ENCODE data around the gene GGACT. TPM values are rescaled to one million over a fixed set of nuclear protein-coding genes. Genes with fewer than 3 reads are reported as not detected.

GGACT gene
- total and polyA plus RNA-seq, 4 experiments from 2014 or later: 4.4 to 9.6 (median 7.2) TPM

DNA sequence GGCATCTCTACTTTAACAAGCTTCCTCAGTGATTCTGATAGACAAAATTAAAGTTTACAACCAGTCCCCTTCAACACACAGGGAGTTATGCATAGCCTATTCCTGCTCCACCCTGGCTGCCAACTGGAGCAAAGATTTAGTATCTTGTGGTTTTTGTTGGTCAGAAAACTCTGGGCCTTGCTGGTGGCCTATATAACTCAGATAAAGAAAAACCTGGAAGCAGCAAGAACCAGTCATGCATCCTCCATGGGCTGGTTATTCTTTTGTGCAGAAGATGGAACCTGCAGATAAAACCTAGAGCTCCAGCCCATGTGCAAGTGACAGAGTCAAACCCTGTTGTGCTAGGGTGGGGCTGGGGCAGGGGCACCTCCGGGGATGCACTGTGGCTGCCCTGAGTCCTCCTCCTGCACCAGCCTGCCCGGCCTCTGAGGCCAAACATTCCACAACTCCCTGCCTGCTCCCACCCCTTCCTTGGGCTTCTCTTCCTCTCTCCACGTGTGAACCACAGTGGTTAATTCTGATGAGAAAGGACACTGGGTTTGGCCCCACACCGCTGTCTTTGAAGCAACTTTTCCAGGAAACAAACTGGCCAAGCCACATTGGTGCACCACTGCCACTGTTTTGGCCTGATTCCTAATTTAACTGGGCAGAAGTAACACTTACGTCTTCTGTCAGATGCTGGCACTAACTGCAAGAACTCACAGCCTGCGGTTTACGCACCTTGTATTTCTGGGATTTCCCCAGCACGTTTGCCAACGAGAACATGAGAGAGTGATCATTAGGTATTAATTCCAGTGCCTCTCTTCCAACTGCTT is 23.3 kb upstream of the GGACT start:
- peak in 3 of 5 donors; percentile 10 to 70 (median 24) for DNase-seq
- intact Hi-C loops (cut with micrococcal nuclease): no loop called here
- no peaks in the 10 kb centered on the region for H3K27me3 ChIP-seq (ENCODE audit: insufficient read depth, low read length)
- peak overlapping the region in 1 of 7 donors; percentile 82 for H3K27ac Mint-ChIP-seq
- no peak overlapping the region for H3K27ac ChIP-seq (ENCODE audit: low read depth, low read length)
- CTCF ChIA-PET (ENCODE audit: partially characterized antibody): no interaction called here
- no peaks in the 10 kb centered on the region for H3K27me3 Mint-ChIP-seq
- H3K4me3 ChIP-seq (ENCODE audit: low read length in 2 of 2): no peak overlapping the region
- peaks cover 6% of the 10 kb centered on the region for H3K4me1 ChIP-seq (ENCODE audit: insufficient read depth, low read length)
- H3K36me3 ChIP-seq (ENCODE audit: insufficient read depth, low read length): no peaks in the 10 kb centered on the region
- no peaks in the 10 kb centered on the region for H3K9me3 ChIP-seq (ENCODE audit: control insufficient read depth in 1 of 2, low read length in 2 of 2)
- POLR2A ChIA-PET (ENCODE audit: partially characterized antibody): no interaction called here
- peaks cover 6 to 34% (median 8%) of the 10 kb centered on the region in 4 donors for H3K4me1 Mint-ChIP-seq
- peaks cover 0 to 2% (median 0%) of the 10 kb centered on the region in 8 donors for H3K9me3 Mint-ChIP-seq
- peak overlapping the region in 1 of 8 donors; percentile 51 for H3K4me3 Mint-ChIP-seq
- peaks cover 16 to 22% of the 10 kb centered on the region in 2 donors for H3K36me3 Mint-ChIP-seq

DNA sequence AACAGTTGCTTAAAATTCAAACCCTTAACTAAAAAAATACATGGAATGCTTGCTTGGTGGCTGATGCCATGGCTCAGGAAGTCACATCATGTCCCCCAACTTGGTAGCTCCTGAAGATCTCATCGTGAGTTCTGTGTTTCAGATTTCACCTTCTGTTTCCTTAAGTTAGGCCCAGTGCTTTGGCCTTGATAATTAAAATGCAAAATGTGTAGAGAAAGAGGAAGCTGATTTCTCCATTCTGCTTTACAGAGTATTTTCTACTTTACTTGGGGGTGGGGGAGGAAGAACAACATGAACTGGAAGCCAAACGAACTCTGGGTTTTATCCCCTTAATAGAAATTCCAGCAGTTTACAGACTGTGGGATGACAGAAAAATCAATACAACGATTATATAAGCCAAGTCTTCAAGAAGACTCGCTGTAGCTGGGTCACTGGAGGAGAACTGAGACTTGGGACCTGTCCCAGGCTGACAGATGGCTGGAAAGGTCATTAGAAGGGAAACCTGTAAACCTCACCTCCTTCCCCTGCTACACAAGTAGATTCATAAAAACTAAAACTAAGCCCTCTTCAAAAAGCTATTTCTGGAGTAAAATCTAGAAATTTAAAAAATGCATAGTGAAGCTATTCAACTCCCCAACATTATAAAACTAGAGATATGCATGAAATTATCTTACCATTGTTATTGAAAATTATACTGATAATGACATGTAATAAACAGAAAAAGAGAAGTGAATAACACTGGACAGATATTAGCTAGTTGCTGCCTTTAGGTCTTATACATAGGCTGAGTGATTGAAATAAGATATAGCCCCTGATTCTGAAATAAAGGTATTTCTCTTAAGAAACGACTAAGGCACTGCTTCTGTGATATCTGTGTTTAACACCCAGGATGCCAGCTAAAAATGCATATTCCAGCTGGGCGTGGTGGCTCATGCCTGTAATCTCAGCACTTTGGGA is 22.1 kb upstream of the GGACT start:
- Mint-ChIP-seq H3K36me3 (peaks cover 19 to 26% of the 10 kb centered on the region in 2 donors), H3K27ac (peak overlapping the region in 2 of 7 donors; percentile 15 to 53), H3K27me3 (no peaks in the 10 kb centered on the region), H3K4me3 (no peak overlapping the region), H3K9me3 (no peaks in the 10 kb centered on the region), H3K4me1 (peaks cover 6 to 34% (median 8%) of the 10 kb centered on the region in 4 donors)
- Histone ChIP-seq H3K9me3 (ENCODE audit: control insufficient read depth in 1 of 2, low read length in 2 of 2) (no peaks in the 10 kb centered on the region), H3K27ac (ENCODE audit: low read depth, low read length) (no peak overlapping the region), H3K27me3 (ENCODE audit: insufficient read depth, low read length) (no peaks in the 10 kb centered on the region), H3K4me1 (ENCODE audit: insufficient read depth, low read length) (peaks cover 6% of the 10 kb centered on the region), H3K36me3 (ENCODE audit: insufficient read depth, low read length) (no peaks in the 10 kb centered on the region), H3K4me3 (ENCODE audit: low read length in 2 of 2) (no peak overlapping the region)
- POLR2A ChIA-PET (ENCODE audit: partially characterized antibody): no interaction called here
- intact Hi-C loops (cut with micrococcal nuclease): no loop called here
- DNase-seq: no peak
- CTCF ChIA-PET (ENCODE audit: partially characterized antibody): interaction anchor here (1.0 to 1.6 kb wide), 3 partner anchors 9 to 38 kb away, joined by 3 to 5 read pairs (median 3); no protein-coding TSS in a partner anchor

DNA sequence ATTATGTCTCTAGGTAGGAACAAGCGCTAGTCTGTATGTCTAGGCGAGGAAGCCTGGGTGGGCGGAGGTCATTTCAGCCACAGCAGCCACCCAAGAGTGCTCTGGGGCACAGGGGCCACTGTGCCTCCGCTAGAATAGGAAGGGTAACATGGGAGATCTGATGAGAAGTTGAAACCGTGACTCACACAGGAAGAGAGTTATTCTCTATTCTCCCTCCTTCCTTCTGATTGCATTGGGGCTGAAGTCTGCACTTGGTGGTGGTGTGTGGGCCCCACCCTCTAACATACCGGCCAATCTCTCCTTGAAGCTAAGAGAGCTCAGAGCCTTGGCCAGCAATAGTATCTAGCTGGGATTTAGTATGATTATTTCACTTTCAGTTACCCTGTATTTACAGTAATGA is 20.3 kb upstream of the GGACT start:
- H3K27ac ChIP-seq (ENCODE audit: low read depth, low read length): no peak overlapping the region
- H3K27me3 Mint-ChIP-seq: no peaks in the 10 kb centered on the region
- H3K36me3 Mint-ChIP-seq: peaks cover 26 to 35% of the 10 kb centered on the region in 2 donors
- POLR2A ChIA-PET (ENCODE audit: partially characterized antibody): no interaction called here
- H3K9me3 ChIP-seq (ENCODE audit: control insufficient read depth in 1 of 2, low read length in 2 of 2): no peaks in the 10 kb centered on the region
- H3K36me3 ChIP-seq (ENCODE audit: insufficient read depth, low read length): no peaks in the 10 kb centered on the region
- H3K4me3 Mint-ChIP-seq: peak overlapping the region in 4 of 8 donors; percentile 7 to 55 (median 26)
- intact Hi-C loops (cut with micrococcal nuclease): no loop called here
- H3K4me1 ChIP-seq (ENCODE audit: insufficient read depth, low read length): peaks cover 6% of the 10 kb centered on the region
- no peaks in the 10 kb centered on the region for H3K27me3 ChIP-seq (ENCODE audit: insufficient read depth, low read length)
- H3K4me1 Mint-ChIP-seq: peaks cover 6 to 34% (median 8%) of the 10 kb centered on the region in 4 donors
- peak overlapping the region; percentile 26 to 77 (median 64) for H3K27ac Mint-ChIP-seq
- H3K9me3 Mint-ChIP-seq: no peaks in the 10 kb centered on the region
- H3K4me3 ChIP-seq (ENCODE audit: low read length in 2 of 2): no peak overlapping the region
- CTCF ChIA-PET (ENCODE audit: partially characterized antibody): interaction anchor here (1.0 to 1.6 kb wide), 2 partner anchors 20 to 36 kb away, joined by 5 read pairs; no protein-coding TSS in a partner anchor
- DNase-seq: no peak

DNA sequence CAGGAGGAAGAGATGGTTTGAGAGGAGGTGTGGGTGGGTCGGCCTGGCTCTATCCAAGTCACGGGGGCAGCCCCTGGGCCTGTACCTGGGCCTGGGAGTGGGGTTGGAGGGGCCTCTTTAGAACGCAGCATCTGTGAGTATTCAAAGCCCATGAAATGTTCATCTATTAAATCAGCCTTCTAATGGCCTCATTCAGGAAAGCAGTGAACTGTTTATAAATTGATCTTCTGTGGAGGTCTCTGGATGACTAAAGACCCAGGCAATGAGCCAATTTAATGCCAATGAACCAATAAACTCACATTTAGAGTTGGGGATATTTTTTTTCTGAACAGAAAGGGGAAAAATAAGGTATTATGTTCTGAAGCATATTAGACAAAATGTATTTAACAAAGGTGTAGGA is 19.9 kb upstream of the GGACT start:
- Mint-ChIP-seq H3K36me3 (peaks cover 29 to 39% of the 10 kb centered on the region in 2 donors), H3K27me3 (no peaks in the 10 kb centered on the region), H3K27ac (peak overlapping the region in 5 of 7 donors; percentile 26 to 64 (median 41)), H3K4me3 (no peak overlapping the region), H3K9me3 (no peaks in the 10 kb centered on the region), H3K4me1 (peaks cover 6 to 34% (median 8%) of the 10 kb centered on the region in 4 donors)
- DNase-seq: no peak
- Histone ChIP-seq H3K27ac (ENCODE audit: low read depth, low read length) (no peak overlapping the region), H3K4me3 (ENCODE audit: low read length in 2 of 2) (no peak overlapping the region), H3K4me1 (ENCODE audit: insufficient read depth, low read length) (peaks cover 6% of the 10 kb centered on the region), H3K36me3 (ENCODE audit: insufficient read depth, low read length) (no peaks in the 10 kb centered on the region), H3K27me3 (ENCODE audit: insufficient read depth, low read length) (no peaks in the 10 kb centered on the region), H3K9me3 (ENCODE audit: control insufficient read depth in 1 of 2, low read length in 2 of 2) (no peaks in the 10 kb centered on the region)
- intact Hi-C loops (cut with micrococcal nuclease): no loop called here
- CTCF ChIA-PET (ENCODE audit: partially characterized antibody): no interaction called here
- POLR2A ChIA-PET (ENCODE audit: partially characterized antibody): no interaction called here

DNA sequence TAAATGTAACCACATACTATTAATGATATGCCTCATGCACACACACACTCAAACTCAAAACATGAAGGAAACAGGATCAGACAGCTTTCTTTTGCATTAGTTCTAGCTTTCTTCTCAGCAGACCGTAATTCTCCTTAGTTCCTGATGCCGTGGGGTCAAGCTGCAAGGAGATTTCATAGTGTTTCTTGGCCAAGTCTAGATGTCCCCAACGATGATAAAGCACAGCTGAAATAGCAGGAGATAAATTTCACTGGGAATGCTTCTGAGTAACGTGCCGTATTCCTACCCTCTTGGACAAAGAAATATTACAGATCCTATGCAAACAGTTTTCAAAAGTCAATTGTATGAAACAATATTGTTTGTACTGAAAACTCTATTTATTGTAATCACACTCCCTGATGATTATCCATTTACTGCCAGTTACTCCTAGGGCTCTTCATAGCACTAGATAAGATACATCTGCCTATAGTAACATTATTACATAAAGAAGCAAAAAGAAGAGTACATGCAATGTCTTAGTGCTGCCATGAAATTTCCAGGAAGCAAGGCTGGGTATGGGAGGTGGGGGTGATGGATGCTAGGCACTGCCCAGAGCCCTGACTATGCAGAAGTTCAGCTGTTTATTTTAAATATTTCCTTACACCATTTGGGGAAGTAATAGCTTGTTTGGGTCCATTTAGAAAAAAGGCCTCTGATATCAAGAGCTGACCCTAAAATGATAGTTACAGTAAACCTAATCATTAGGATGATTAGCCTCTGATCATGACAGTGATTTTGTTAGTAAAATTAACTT is 16.5 kb upstream of the GGACT start:
- no peaks in the 10 kb centered on the region for H3K27me3 ChIP-seq (ENCODE audit: insufficient read depth, low read length)
- peak overlapping the region in 2 of 7 donors; percentile 24 for H3K27ac Mint-ChIP-seq
- H3K4me3 ChIP-seq (ENCODE audit: low read length in 2 of 2): no peak overlapping the region
- CTCF ChIA-PET (ENCODE audit: partially characterized antibody): no interaction called here
- no peak overlapping the region for H3K4me3 Mint-ChIP-seq
- peaks cover 22 to 30% of the 10 kb centered on the region in 2 donors for H3K36me3 Mint-ChIP-seq
- POLR2A ChIA-PET (ENCODE audit: partially characterized antibody): interaction anchor here (0.9 kb wide), 1 partner anchor 949 kb away, joined by 3 read pairs; no protein-coding TSS in a partner anchor
- H3K36me3 ChIP-seq (ENCODE audit: insufficient read depth, low read length): no peaks in the 10 kb centered on the region
- peaks cover 0 to 14% (median 7%) of the 10 kb centered on the region in 4 donors for H3K4me1 Mint-ChIP-seq
- no peaks in the 10 kb centered on the region for H3K9me3 ChIP-seq (ENCODE audit: control insufficient read depth in 1 of 2, low read length in 2 of 2)
- no peaks in the 10 kb centered on the region for H3K27me3 Mint-ChIP-seq
- H3K9me3 Mint-ChIP-seq: no peaks in the 10 kb centered on the region
- H3K27ac ChIP-seq (ENCODE audit: low read depth, low read length): no peak overlapping the region
- no peak for DNase-seq
- H3K4me1 ChIP-seq (ENCODE audit: insufficient read depth, low read length): peaks cover 6% of the 10 kb centered on the region
- intact Hi-C loops (cut with micrococcal nuclease): no loop called here

DNA sequence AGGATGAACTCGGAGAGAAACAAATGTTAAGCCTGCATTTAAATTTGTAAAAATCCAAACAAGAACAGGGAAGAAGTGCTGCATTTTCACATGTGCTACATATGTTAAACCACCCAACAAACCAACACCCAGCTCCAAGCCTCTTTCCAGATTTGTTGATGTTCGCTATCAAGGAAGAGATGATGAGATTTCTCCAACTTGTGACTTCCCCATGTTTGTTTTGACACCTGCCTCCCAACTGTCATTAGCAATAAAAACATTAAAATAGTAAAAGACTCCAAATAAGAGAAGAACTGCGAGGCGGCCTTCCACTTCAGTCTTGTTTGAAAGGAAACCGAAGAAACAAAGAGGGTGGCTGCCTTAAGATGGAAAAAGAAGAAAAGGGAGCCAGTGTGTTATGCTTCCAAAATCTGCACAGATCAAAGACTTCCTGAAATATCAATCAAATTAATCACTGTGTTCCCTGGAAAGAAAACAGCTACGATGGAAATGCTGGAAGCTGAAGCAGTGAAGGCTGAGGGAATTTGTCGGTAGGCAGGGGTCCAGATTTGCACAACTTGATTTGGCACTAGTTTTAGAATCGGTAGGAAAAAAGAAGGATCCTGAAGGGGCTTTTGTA is 14.0 kb upstream of the GGACT start:
- H3K9me3 Mint-ChIP-seq: no peaks in the 10 kb centered on the region

More for the DNA sequence above, 14.0 kb upstream of the GGACT start:
- no peak overlapping the region for H3K4me3 Mint-ChIP-seq
- H3K27ac Mint-ChIP-seq: peak overlapping the region in 1 of 7 donors; percentile 32
- no peaks in the 10 kb centered on the region for H3K27me3 Mint-ChIP-seq
- POLR2A ChIA-PET (ENCODE audit: partially characterized antibody): no interaction called here
- CTCF ChIA-PET (ENCODE audit: partially characterized antibody): interaction anchor here (1.3 kb wide), 1 partner anchor 13 kb away, joined by 3 read pairs; no protein-coding TSS in a partner anchor
- Histone ChIP-seq H3K4me1 (ENCODE audit: insufficient read depth, low read length) (no peaks in the 10 kb centered on the region), H3K9me3 (ENCODE audit: control insufficient read depth in 1 of 2, low read length in 2 of 2) (no peaks in the 10 kb centered on the region), H3K27me3 (ENCODE audit: insufficient read depth, low read length) (no peaks in the 10 kb centered on the region), H3K4me3 (ENCODE audit: low read length in 2 of 2) (no peak overlapping the region), H3K27ac (ENCODE audit: low read depth, low read length) (no peak overlapping the region), H3K36me3 (ENCODE audit: insufficient read depth, low read length) (no peaks in the 10 kb centered on the region)
- DNase-seq: no peak
- H3K4me1 Mint-ChIP-seq: no peaks in the 10 kb centered on the region
- H3K36me3 Mint-ChIP-seq: peaks cover 13 to 26% of the 10 kb centered on the region in 2 donors
- intact Hi-C loops (cut with micrococcal nuclease): no loop called here

All from CD4-positive, alpha-beta memory T cell (primary cell).